ENCODE measurements around the gene DIPK2A.

DNA sequence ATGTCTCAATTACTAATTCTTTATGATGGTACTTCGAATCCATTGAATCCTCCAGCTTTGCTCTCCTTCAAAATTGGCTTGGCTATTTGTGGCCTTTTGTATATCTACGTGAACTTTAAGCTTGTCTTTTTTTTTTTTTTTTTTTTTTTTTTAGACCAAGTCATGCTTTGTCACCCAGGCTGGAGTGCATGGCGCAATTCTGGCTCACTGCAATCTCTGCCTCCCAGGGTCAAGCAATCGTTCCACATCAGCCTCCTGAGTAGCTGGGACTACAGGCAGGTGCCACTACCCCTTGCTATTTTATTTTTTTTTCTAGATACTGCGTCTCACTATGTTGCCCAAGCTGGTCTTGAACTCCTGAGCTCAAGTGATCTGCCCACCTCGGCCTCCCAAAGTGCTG lies 7.7 kb upstream of the DIPK2A start:
- TF ChIP-seq POLR2A (IDR thresholded peaks at IDR 0.05; ENCODE audit: borderline replicate concordance, extremely low read depth, insufficient read depth, insufficient read length) (no peak), EZH2 (IDR thresholded peaks at IDR 0.05) (no peak), TCF7L2 (IDR thresholded peaks at IDR 0.05; ENCODE audit: borderline replicate concordance, extremely low read depth, insufficient read depth, insufficient read length) (no peak)
- TF ChIP-seq, protein P1, sequence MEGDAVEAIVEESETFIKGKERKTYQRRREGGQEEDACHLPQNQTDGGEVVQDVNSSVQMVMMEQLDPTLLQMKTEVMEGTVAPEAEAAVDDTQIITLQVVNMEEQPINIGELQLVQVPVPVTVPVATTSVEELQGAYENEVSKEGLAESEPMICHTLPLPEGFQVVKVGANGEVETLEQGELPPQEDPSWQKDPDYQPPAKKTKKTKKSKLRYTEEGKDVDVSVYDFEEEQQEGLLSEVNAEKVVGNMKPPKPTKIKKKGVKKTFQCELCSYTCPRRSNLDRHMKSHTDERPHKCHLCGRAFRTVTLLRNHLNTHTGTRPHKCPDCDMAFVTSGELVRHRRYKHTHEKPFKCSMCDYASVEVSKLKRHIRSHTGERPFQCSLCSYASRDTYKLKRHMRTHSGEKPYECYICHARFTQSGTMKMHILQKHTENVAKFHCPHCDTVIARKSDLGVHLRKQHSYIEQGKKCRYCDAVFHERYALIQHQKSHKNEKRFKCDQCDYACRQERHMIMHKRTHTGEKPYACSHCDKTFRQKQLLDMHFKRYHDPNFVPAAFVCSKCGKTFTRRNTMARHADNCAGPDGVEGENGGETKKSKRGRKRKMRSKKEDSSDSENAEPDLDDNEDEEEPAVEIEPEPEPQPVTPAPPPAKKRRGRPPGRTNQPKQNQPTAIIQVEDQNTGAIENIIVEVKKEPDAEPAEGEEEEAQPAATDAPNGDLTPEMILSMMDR (IDR thresholded peaks at IDR 0.05 in 2 of 3, conservative IDR thresholded peaks at IDR 0.05 in 1 of 3; ENCODE audit: borderline replicate concordance in 1 of 3, insufficient read depth in 1 of 3, low read depth in 2 of 3, low read length in 2 of 3), result no peak
- TF ChIP-seq, protein P2, sequence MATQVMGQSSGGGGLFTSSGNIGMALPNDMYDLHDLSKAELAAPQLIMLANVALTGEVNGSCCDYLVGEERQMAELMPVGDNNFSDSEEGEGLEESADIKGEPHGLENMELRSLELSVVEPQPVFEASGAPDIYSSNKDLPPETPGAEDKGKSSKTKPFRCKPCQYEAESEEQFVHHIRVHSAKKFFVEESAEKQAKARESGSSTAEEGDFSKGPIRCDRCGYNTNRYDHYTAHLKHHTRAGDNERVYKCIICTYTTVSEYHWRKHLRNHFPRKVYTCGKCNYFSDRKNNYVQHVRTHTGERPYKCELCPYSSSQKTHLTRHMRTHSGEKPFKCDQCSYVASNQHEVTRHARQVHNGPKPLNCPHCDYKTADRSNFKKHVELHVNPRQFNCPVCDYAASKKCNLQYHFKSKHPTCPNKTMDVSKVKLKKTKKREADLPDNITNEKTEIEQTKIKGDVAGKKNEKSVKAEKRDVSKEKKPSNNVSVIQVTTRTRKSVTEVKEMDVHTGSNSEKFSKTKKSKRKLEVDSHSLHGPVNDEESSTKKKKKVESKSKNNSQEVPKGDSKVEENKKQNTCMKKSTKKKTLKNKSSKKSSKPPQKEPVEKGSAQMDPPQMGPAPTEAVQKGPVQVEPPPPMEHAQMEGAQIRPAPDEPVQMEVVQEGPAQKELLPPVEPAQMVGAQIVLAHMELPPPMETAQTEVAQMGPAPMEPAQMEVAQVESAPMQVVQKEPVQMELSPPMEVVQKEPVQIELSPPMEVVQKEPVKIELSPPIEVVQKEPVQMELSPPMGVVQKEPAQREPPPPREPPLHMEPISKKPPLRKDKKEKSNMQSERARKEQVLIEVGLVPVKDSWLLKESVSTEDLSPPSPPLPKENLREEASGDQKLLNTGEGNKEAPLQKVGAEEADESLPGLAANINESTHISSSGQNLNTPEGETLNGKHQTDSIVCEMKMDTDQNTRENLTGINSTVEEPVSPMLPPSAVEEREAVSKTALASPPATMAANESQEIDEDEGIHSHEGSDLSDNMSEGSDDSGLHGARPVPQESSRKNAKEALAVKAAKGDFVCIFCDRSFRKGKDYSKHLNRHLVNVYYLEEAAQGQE (IDR thresholded peaks at IDR 0.05; ENCODE audit: low read depth), result no peak

All from HCT116 (cell line).